Esophagus mucosa (tissue), 1 donor: ENCODE measurements around the gene TEF. TPM values are rescaled to one million over a fixed set of nuclear protein-coding genes. Genes with fewer than 3 reads are reported as not detected.

Source experiments
- ATAC-seq: fragments of 200-7000 bp; cut with Tn5 transposase; one replicate; pipeline ENCODE4 v1.9.1; 2020
- total RNA-seq: library from RNA; stranded (reverse); gene quantifications from one replicate; pipeline ENCODE4 v1.2.4, GENCODE V29; 2023
- donor health status: DM: yes; HTN: yes; CAD: no.

The TEF gene
- total RNA-seq, 1 donor from 2014 or later, result 12.5 TPM

DNA sequence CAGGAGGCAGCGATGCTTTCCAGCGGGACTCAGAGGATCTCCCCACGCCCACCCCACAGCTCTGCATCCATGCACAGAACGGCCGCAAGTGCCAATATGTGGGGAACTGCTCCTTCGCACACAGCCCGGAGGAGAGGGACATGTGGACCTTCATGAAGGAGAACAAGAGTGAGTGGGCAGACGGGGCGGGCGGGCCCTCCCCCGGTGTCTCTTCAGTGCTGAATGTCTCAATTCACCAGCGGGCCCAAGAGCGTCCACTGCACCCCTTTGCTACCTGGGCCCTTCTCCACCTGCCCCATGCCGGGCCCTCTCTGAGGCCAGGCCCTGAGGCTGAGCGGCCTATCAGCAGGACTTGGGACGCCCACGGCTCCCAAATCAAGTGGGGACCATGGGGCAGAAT is 25.8 kb upstream of the TEF start:
- no peak for ATAC-seq

DNA sequence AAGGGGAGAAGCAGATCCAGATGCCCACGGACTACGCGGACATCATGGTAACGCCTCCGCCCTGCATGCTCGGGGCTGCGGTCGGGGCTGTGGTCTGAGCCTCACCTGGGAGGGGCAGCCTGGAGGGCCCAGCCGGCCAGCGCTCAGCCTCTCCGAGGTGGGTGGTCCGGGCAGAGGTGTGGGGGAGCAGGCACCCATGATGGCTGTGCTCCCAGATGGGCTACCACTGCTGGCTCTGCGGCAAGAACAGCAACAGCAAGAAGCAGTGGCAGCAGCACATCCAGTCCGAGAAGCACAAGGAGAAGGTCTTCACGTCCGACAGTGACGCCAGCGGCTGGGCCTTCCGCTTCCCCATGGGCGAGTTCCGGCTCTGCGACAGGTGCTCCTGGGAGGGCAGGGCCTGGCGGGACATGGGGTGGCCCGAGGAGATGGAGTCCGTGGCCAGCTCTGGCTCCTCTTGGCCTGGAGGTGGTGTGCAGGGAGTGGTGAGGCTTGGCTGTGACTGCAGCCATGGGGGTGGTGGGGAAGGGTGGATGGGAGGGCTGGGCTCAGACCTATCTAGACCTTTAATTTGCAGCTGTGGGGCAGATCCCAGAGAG is 25.2 kb upstream of the TEF start:
- ATAC-seq, result no peak

DNA sequence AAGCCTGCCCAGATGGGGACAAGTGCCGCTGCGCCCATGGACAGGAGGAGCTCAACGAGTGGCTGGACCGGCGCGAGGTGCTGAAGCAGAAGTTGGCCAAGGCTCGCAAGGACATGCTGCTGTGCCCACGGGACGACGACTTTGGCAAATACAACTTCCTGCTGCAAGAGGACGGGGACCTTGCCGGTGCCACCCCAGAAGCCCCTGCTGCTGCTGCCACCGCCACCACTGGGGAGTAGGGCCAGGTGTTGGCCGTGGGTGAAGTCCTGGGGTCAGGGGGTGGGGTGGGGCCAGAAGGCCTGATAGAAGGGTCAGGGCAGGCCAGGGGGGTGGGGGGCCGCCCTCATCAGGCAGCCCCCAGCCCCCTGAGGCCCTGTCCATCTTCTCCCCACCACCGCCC is 24.6 kb upstream of the TEF start:
- ATAC-seq, result no peak

DNA sequence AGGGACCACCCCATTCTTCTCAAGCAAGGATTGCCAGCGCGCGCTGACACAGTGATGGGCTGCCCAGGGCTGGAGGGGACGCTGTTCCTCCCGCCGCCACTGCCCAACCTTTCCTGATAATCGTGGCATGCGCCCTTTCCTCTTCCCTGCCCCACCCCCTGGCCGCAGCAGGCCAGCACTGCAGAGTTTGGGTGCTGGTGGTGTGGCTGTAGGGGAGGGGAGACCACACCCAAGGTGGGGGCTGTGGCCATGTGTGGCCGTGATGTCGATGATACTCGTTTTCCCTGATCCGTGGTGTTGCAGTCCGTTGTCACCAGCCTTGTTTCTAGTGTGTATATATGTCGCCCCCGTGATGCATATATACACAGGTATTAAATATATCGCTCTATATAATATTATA is 22.8 kb upstream of the TEF start:
- ATAC-seq, result no peak

DNA sequence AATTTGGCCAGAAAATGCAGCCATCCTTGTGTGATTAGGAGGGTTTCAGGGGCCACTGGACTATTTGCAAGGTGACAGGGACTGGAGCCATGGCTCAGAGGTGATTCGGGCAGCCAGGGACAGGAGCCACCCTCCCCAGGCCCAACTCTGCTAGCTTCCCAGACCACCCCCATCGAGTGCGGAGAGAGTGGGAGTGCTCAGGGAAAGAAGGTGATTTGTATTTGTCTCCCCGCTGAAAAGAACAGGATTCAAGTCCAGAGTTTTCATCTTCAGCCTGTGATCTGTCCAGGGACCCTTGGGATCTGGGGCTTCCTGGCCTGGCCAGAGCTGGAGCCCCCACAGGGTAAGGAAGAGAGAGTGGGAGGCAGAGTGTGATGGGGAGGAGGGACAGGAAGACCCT is 22.4 kb upstream of the TEF start:
- no peak for ATAC-seq

DNA sequence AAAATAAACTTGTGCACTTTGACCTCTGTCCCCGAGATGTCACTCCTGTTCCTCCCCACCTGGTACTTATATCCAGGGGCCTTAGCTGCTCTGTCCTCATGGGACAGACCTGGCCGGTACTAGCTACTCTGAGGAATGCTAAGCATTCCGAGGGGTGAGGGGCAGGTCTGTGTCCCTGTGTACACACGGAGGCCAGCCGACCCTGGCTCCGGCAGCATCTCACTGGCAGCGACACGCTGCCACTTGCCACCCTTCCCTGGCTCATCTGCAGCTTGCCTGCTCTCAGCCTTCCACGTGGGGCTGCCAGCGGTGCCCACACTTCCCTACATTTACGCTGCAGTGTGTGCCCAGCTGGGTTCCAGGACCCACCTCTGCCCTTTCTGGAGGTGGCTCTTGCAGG is 21.6 kb upstream of the TEF start:
- ATAC-seq, result no peak

DNA sequence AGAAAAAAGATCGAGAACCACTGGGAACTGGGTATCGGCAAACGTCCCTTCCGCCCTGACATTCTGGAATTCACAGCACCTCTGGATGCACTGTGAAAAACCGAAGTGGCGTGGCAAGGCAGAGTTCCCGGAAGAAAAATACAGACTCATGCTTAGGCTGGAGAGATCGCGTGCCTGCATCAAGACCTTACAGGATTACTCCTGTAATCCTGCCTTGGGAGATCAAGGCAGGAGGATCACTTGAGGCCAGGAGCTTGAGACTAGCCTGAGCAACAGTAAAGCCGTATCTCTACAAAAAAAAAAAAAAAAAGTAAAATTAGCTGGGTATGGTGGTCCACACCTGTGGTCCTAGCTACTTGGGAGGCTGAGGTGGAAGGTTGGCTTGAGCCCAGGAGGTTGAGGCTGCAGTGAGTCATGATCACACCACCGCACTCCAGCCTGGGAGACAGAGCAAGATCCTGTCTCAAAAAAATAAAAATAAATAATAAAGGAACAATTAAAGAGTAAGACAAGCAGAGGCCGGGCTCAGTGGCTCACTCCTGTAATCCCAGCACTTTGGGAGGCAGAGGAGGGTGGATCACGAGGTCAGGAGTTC is 19.9 kb upstream of the TEF start:
- ATAC-seq, result no peak

DNA sequence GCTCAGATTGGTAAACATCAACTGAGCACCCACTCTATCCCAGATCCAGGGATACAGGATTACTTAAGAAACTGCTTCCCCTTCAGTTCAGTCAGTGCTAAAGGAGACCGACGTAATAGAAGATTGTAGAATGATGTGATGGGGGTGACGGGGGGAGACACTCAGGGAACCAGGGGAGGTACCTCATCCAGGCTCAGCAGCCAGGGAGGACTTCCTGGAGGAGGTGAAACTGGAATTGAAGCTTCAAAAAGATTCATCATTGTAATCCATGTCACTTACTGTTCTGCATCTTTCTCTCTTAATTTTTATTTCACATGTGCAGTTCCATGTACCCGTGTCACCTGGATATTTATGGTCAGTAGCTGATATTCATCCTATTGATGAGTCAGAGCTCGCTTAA is 19.1 kb upstream of the TEF start:
- no peak for ATAC-seq

DNA sequence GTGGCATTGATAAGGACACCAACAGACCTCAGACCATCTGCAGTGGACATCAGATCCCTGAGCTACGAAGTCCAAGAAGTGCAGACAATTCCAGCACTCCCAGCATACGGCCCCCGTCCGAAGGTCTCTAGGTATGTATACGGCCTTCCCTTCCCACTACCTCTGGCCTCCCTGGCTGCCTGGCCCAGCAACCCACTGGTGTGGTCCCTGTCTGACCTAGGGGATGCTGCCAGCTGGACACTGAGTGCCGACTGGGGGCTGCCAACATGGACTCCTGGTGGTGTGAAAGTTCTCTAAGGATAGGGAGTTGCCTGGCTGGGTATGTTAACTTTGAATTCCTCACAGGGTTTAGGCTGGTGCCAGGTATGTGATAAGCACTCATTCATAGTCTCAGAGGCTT is 17.5 kb upstream of the TEF start:
- ATAC-seq, result no peak

DNA sequence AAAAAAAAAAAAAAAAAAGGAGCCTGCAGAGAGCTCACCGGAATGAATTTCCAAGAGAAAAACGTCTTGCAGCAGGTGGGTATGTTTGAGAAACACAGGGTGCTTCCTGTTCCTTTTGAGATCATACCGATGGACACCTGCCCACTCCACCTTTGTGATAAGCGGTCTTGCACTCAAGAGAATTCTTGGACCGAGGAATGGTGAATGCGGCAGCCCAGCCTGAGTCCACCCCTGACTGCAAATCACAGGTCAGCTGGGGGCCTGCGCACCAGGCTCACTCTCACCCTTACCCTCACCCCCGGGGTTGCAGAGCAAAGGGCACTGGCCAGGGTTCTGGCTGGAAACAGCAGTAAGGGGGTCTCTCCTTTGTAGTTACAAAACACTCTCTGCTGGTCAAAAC is 16.8 kb upstream of the TEF start:
- ATAC-seq, result no peak

DNA sequence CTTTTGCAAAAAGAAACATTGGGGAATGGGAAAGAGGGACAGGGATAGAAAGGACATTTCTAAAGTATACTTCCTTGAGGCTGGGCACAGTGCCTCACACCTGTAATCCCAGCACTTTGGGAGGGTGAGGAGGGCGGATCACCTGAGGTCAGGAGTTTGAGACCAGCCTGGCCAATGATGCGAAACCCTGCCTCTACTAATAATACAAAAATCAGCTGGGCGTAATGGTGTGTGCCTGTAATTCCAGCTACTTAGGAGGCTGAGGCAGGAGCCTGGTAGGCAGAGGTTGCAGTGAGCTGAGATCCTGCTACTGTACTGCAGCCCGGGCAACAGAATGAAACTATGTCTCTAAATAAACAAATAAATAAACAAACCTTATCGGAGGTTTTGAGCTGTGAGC is 16.3 kb upstream of the TEF start:
- no peak for ATAC-seq

DNA sequence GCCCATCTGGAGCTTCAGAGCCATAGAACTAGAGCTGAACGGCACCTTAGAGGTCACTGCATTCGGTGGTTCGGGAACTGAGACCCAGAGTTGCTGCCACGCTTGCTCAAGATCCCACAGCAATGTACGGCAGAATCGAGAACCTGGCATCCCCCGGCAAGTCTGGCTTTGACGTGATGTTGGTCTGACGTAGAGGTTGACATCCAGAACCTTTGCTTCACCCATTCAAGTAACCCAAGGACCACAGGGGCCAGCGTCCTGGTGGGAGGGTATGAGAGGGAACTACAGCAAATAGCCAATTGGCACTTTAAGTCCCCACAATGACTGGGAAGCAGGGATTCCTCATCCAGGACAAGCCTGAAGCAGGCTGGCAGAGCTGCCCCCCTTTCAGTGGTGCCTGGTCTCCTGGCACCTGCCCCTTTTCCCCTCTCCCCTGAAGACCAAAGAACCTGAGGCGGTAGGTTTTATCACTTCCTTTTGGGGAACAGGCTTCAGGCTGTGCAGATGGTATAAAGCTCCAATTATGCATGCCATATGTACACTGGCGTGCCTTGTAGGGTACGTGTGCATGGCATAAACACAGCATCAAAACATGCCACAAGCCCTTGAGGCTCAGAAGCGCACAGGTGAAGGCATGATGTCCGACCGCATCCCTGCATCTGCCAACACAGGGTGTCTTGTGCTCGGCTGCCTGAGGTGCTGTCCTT is 15.3 kb upstream of the TEF start:
- ATAC-seq, result no peak

DNA sequence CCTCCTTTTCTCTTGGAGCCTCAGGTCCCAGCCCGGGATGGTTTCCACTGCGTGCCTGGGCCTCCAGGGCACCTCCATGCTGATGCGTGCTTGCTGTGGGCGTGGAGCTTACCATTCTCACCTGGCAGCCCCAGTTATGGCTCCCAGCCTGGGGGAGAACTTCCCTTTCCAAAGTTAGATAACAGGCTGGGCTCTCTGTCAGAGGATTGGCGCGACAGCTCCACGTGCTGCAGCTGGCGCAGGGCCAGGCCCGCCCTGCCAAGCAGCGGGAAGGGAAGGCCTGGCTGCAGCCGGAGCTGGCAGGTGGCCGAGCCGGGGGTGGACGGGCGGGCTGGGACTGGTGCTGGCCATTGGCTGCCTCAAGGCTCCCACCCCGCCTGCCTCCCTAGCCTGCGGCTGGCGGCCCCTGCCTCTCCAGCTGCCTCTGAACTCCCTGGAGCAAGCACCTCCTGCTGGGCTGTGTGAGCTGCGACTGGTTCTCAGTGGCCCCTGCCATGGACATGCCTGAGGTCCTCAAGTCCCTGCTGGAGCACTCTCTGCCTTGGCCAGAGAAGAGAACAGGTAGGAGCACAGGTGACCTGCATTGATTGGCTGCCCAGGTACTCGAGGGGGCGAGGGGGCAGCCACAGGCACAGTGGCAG is 14.6 kb upstream of the TEF start:
- peak; percentile 79 for ATAC-seq

DNA sequence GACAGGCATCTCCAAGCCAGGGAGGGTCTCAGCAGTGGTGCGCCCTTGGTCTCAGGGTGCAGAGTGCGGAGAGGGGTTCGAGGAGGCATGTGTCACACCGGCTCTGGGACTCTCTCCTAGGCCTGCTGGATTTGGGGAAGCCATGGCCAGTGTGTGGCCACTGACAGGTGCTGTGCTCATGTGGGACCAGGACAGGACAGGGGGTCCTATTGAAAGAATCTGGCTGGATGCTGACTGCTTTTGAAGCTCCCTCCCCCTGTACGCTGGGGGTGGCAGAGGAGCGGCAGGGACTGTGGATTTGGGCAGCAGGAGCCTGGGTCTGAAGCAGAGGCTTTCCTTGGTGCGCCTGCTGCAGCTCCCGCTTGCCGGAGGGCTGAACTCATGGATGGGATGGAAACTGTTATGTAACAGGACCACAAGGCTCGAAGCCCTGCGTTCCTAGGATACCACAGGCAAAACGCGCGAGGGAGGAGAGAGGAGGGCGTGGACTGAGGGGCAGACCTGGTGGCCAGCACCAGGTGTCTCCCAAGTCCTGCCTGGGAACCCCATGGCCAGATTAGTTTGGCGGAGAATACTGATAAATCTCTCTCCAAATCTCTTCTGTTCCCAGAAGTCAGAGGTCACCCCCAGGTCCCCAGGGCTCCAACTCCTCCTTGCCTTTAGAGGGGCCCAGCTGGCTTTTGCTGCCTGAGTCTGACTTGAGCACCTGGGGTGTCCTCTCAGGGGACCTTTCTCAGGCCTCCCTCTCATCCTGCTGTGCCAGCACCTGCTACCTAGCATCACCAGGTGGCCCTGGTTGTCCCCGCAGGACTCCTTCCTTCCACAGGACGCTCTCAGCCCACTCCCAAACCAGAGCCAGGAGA is 13.8 kb upstream of the TEF start:
- peak; percentile 5 for ATAC-seq

DNA sequence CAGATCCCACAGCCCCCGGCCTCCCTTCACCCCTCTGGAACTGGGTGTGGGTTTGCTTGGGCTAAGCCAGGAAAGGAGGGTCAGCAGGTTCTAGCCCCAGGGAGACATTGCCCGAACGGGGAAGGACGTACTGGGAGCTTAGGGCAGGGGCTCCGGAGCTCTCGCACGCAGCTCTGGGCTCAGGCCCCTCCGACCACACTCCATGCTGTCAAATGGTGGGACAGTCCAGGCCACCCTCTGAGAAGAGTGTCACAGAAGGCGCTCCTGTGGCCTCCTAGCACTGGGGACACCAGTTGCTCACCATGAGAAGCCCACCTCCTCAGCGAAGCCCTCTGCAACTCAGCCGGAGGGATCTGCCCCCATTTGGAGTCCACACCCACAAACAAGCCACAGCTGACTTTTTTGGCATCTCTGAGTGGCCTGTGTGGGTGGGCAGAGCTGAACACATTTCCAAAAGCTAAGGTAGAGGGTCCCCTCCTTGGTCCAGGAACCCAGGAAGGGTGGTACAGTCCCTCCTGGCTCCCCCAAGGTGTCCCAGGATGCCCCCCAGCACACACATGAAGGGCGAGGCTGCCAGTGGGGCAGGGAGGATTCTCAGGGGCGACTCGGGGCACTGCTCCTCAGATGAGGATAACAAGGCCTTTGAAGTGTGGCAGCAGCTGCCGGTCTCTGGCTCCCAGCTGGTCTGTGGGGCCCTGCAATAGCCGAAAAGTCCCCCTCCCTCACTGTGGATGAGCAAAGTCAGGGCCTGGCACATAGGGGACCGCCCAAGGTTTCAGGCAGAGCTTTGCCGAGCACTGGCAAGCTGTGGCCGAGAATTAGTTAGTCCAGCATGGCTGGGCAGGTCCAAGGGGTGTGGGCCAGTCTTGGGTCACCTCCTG is 13.0 kb upstream of the TEF start:
- ATAC-seq, result no peak

DNA sequence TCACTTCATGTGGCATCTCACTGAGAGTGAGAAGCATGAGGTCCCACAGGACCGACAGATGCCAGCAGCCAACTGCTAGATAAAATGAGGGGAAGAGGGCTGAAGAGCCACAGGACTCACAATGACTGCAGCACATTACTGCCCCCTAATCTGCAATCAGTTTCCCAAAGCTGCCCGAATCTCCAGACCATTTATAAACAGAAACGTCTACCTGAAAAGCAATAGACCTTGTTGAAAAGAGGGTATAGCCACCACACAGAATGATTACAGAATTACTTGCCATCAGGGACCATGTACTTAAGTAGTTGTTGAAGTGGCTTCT is 12.4 kb upstream of the TEF start:
- ATAC-seq, result no peak

DNA sequence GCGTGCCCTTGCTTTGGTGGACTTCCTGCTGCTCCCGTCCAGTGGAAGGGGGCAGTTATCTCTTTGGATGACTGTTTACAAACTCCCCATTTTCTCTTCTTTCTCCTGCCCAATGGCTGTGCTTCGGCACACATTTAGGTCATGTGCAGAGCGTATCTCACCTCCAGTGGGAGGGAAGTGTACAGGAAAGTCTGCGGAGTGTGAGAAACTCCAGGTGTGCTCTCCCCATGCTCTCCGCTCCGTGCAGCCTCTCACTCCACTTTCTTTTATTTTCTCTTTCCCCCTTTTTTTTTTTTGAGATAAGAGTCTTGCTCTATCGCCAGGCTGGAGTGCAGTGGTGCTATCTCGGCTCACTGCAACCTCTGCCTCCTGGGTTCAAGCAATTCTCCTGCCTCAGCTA is 11.9 kb upstream of the TEF start:
- no peak for ATAC-seq

DNA sequence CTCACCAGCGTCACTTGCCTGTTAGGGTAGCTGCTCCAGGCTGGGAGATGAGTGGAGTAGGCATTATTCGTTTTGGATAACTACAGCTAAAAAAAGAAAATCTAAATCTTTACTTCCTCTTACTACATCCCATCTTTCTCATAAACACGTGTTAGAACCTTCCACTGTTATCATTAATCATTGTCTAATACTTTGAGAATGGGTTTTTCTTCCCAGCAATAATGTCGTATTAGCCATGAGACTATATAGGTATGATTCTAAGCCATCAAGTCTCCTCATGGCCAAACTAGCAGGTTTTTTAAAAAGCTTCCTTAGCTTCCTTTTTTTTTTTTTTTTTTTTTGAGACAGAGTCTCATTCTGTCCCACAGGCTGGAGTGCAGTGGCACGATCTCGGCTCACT is 3.9 kb upstream of the TEF start:
- no peak for ATAC-seq

DNA sequence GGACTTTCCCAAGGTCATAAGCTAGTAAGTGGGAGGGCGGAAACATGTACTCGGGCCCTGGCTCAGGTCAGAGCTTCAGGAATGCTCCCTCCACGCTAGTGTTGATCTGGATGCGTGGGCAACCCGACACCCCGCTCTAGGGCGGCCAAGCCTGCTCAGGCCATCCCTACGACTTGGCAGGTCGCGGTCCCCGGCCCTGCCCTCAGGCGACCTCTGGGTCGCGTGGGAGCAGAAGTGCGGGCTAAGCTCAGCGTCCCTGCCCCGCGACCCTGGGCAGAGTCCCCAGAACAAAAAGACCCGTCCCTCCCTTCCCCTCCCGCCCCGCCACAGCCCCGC is 781 bp upstream of the TEF start:
- ATAC-seq, result peak; percentile 58

DNA sequence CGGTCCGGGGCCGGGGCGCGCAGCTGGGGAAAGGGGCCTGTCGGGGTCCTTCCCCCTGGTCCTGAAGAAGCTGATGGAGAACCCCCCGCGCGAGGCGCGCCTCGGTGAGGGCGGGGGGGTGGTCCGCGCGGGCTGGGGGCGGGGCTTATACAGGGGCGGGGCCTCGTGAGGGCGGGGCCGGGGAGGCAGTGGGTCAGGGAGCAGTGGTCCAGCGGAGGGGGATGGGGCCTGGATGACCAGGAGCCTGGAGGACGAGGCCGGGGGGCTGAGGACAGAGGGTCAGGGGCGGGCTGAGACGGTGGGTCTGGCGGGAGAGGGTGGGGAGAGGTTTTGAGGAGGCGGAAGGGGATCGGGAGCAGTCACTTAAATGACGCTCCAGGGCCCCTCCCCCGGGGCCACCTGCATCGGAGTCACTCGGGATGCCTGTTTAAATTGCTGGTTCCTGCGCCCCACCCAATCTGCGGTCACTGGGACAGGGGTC is 396 bp downstream of the TEF start:
- peak; percentile 56 for ATAC-seq

DNA sequence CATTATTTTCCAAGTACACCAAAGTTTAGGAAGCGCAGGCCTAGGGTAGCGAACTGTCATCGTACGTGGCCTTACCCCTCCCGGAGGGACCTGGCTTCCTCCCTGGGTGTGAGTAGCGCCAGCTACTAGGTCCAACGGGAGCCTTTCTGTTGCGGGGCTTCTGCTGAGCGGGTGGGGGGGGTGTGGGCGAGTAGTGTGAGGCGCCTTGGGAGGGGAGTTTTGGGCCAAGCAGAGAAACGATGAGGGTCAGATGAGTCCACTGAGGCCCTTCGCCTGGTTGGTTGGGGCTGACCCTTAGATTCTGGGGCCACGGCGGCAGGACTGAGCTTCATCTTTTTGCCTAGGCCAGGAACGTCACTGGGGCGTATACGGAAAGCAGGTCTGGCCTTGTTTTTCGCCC is 868 bp downstream of the TEF start:
- ATAC-seq, result no peak

DNA sequence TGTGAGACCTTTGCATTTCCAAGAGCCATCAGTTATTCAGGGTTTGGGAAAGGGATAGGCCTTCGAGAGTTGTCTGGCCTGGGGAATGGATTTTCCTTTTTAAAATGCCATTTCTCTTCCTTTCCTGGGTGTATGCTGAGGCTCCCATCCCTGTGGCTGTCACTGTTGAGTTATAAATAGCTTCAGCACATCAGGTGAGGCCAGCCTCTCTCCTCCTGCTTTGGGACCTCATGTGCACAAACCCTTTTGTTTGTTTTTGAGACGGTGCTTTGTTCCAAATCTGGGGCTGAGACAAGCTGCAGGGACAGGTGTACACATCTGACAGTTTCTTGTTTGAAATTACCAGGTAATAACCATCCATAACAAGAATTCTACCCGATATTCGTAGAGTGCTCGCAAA is 1.3 kb downstream of the TEF start:
- no peak for ATAC-seq
